ENCODE measurements around the gene CDH4. TPM values are rescaled to one million over a fixed set of nuclear protein-coding genes. Genes with fewer than 3 reads are reported as not detected.

CDH4 gene
- total RNA-seq, 1 donor from 2014 or later: under 0.01 TPM

DNA sequence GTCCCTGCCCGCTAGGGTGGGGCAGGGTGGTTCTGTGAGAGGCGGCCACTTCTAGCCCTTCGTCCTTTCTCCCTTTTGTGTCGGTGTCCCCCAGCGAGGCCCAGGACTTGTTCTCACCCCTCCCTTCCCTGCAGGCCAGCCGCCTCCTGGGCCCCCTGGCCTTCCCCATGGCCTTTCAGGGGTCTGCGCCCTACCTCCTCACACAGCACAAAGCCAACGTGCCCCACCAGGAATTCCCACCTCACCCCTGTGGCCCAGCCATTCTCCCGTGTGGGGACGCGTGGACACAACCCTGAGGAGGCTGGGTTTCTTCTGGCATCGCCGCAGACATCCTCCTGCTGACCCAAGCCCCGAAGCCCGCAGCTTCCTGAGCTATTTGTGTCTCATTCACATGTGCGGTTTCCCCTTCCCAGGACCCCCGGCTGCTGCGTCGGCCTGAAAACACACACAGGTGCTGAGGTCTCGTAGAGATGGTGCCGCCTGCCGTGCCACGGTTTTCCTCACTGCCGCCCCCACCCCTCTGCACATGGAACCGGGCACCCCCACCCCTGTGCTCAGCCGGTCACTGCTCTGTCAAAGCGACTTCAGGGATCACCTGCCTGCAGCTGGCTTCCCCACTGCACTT is 375.8 kb downstream of the CDH4 start:
- no peak for DNase-seq (ENCODE audit: low read depth in 2 of 2)

DNA sequence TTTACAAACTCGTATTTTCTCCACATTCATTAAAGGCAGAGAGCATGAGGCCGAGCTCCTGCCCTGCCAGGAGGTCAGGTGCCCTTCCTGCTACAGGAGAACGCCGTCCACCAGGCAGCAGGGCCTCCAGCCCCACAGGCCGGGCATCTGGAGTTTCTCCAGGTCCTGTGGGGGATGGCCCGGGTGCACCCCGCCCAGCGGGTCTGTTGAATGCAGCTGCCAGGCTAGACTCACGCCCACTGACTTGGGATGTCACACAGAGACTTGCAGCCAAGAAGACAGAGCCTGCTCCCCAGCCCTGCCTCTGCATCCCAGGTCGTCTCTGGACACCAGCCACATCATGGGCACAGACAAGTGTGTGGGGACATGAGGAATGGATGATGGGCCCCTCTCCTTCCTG is 376.4 kb downstream of the CDH4 start:
- no peak for DNase-seq (ENCODE audit: low read depth in 2 of 2)

DNA sequence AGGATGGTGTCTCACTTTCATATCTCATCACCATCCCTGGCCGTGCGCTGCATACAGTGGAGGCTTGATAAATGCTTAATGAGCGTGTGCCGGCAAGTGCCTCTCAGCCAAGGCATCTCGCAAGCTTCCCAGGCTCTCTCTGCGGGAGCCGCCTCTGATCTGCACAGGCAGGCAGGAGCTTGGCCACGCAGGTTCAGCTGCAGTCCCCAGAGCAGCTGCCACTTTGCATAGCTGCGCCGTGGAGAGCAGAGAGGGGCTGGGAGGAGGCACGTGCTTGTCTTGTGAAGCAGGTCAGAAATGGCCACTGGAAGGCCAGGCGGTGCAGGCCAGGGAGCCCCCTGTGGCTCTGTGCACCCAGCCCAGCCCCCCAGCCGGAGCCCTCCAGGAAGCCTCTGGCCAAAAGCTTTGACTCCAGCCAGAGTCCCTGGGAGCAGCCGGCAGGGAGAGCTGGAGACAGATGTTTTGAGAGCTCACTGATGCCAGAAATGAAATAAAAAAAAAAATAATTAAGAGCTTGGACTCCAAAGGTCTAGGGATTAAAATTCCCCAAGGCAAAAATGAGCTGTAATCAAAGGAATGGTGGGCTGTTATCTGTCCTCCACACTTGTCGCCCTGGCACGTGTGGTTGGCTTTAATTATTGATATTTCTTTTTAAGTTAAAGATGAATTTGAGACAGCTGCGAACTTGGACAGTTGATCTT is 377.0 kb downstream of the CDH4 start:
- no peak for DNase-seq (ENCODE audit: low read depth in 2 of 2)

DNA sequence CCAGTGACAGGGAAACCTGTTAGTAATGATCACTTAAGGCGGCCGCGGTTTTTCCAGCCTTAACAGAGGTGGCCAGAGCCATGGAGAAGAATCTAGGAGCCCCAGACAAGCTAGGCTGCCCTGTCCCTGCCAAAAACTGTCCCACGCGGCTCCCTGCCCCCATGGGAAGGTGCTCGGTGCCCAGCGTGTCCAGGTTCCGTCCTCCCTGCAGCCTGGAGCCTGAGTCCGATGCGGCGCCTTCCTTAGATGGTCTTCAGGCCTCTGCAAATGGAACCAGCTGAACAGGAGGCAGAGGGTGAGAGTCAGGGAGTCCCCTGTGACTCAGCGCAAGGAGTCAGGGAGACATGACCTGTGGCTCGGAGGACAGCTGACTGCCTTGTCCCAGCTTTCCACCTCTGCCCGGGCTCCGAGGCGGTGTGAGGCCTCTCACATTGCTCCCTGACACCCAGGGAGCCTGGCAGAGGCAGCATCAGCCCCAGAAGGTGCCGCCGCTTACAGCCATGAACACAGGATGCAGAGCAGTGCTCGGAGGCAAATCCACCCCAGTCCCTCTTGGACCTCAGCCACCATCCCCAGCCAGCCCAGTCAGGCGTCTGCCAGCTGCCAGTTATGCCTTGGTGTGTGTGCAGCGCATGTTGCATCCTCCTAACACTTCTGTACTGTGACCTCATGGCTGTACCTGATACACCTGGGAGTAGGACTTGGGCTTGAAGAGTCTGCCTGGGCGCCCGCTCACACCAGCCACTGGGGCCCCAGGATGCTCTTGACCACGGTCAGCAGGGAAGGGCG is 377.7 kb downstream of the CDH4 start:
- DNase-seq (ENCODE audit: low read depth in 2 of 2): no peak

GRCh38 chr20:61630391-61630650 is 378.3 kb downstream of the CDH4 start:
- DNase-seq (ENCODE audit: low read depth in 2 of 2): no peak

DNA sequence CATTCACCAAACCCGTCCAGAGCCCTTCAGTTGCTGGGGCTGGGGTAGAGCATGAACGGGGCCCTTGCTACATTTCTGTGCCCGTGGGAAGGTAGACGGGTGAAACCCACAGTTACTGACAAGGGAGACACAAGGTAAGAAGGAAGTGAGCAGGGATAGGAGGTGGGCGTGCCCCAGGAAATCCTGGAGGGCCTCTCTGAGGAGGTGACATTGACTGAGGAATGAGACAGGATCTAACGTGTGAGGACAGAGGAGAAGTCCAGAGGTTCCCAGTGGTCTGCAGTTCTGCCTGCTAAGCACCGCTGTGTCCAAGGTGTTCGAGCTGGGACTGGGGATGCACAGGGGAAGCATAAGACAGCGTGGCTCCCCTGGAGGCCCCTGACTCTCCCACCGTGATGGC is 378.8 kb downstream of the CDH4 start:
- no peak for DNase-seq (ENCODE audit: low read depth in 2 of 2)

DNA sequence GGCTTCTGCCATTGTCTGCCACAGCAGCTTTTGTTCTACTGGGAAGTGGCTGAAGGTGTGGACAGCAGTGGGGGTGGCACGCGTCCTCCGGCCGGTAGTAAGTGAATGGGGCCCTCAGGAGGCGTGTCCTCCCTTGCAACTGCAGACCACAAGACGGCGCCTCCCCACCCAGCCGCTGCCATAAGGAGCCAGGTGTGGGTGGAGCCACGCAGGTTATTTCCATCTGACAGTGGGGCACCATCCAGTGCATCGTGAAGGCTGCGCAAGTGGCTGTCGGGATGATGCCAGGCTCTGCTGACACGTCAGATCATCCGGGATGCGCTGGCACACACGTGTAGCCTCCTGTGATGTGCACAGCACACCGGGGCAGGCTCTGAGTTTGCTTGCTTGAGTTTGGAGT is 379.7 kb downstream of the CDH4 start:
- no peak for DNase-seq (ENCODE audit: low read depth in 2 of 2)

DNA sequence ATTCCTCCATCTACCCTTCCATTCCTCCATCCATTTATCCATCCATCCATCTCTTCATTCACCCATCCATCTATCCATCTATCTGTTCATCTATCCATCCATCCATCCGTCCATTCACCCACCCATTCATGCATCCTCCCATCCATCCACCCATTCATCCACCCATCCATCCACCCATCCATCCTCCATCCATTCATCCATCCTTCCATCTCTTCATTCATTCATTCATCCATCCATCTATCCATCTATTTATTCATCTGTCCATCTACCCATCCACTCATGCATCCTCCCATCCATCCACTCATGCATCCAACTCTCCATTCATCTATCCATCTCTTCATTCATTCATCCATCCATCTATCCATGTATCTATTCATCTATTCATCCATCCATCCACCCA is 380.9 kb downstream of the CDH4 start:
- DNase-seq (ENCODE audit: low read depth in 2 of 2): no peak

GRCh38 chr20:61634376-61635145 is 382.5 kb downstream of the CDH4 start:
- no peak for DNase-seq (ENCODE audit: low read depth in 2 of 2)

DNA sequence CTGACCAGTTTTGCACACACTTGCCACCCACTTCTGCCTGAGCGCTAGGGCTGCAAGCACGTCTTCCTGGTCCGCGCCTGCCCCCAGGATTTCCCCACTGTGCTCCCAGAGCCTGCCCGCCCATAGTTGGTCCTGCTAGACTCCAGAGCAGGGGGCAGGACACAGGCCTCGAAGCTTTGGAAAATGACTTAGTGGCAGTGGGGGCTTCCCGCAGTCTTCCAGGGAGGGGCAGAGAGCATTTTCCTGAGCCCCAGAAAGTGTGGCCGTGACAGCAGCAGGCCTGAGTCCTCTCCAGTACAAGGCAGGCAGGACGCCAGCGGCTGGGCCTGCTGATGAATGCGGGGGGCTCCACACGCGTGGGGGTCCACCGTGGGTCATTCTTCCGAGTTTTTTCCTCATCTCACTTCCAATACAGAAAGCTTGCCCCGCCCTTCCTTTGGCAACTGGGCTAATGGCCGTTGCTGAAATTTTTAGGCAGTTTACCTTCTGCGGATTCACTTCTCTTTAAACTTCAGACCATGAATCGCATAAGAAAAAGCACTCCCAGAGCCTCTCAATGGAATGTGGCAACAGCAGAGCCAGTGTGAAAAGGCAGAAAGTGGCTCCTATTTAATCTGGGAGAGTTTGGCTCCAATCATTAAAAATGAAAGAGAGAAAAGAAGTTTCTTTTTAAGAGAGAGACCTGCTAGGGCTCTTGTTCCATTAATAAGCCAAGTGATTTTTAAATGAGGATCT is 383.8 kb downstream of the CDH4 start:
- DNase-seq (ENCODE audit: low read depth in 2 of 2): no peak

DNA sequence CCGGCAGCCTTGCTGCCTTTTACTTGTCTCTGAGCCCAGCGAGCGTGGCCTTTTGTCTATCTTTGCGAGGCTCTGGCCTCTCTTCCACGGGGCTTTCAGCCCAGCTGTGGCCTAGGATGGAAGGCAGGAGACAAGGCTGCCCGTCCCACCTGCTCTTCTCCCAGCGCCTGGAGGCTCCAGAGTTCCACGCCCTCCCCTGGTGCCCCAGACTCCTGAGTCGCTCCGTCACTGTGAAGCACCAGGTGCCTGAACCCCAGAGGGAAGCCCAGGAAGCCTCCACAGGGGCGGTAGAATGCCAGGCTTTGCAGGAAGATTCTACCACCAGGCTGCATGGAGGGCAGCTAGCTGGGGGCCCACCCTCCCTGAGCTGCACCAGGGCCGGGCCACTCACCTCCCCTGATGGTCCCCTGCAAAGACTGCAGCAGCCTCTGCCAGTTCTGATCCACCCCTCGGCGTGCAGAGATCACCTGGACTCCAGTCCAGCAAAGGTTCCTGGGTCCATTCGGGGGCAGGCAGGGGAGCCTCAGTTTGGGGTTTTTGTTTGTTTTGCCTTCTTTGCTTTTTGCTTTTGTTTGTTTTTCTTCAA is 384.6 kb downstream of the CDH4 start:
- no peak for DNase-seq (ENCODE audit: low read depth in 2 of 2)

GRCh38 chr20:61638802-61639585 is 386.9 kb downstream of the CDH4 start:
- DNase-seq (ENCODE audit: low read depth in 2 of 2): no peak

DNA sequence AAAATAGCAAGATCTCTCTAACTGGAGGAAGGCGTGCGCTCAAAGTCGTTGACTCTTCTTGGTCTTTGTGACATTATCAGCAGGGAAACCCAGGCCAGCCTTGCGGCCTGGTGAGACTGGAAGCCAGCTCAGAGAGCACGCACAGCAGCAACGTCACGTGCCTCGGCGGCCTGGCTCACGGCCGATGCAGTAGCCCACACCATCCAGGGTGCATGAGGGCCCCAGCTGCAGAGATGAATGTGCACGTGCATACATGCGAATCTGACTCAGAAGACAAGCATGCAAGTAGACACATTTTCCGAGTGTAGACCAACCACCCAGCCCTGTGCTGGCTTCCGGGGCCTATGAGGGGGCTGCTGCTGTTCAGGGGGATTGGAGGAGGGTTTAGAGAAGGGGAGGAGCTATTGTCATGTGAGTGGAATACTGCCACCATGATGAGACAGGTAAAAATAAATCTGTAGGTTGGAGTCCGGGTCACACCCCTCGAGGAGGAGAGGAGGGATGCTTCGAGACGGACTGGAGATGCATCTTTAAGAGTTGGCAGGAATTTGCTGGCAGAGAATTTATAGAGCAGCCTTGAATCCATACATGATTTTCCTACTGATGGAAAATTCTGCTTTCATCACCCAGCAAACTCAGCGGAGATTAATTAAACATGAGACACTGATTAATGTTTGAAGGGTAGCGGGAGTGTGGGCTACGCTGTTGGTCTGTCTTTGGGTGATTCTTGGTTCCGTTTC is 388.2 kb downstream of the CDH4 start:
- DNase-seq (ENCODE audit: low read depth in 2 of 2): no peak

- DNase-seq (ENCODE audit: low read depth in 2 of 2): no peak
Observed at GRCh38 chr20:61640871-61641245, 388.8 kb downstream of the CDH4 start.

GRCh38 chr20:61643656-61644377 is 391.8 kb downstream of the CDH4 start:
- no peak for DNase-seq (ENCODE audit: low read depth in 2 of 2)

DNA sequence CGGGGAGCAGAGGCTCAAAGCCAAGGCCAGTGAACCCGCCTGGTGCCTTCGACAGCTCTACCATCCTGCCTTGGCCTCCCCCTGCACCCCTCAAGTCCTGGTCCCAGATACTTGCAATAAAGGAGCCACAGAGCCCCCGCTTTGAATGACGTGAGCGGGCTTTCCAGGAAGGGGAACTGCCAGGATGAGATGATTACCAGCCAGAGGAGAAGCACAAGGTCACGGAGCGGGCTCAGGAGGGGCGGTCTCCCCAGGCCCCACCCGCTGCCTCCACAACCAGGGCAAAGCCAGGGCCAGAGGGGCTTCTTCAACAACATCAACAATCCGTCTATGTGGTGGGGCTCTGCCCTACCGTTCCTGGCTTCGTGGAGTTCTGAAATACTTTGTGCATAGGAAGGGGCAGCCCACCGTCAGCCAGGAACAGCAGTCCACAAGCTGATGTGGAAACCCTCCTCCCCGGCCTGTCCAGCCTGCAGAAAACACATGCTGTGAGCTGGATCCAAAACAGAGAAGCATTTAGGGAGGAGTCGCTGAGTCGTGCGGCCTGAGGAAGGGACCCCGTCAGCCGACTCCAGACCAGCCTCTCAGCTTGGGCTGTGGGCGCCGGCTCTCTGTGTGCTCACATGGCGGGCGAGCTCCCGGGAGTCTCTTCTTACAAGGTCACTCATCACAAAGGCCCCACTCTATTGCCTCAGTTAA is 392.5 kb downstream of the CDH4 start:
- DNase-seq (ENCODE audit: low read depth in 2 of 2): no peak

GRCh38 chr20:61645732-61646131 is 393.7 kb downstream of the CDH4 start:
- DNase-seq (ENCODE audit: low read depth in 2 of 2): no peak

- no peak for DNase-seq (ENCODE audit: low read depth in 2 of 2)
Observed at GRCh38 chr20:61646453-61646852, 394.4 kb downstream of the CDH4 start.
